ENCODE data around the gene CBX8.

CBX8 gene

GRCh38 chr17:79826841-79827578 lies 30.1 kb upstream of the CBX8 start:
- H3K4me1 ChIP-seq (ENCODE audit: control insufficient read depth, insufficient read depth, low read length): peaks cover 13% of the 10 kb centered on the region
- no peaks in the 10 kb centered on the region for H3K9me3 ChIP-seq (ENCODE audit: control insufficient read depth, insufficient read depth, low read depth, low read length)
- no peaks in the 10 kb centered on the region for H3K36me3 ChIP-seq (ENCODE audit: control insufficient read depth, insufficient read depth, low read length)
- H3K27ac ChIP-seq (ENCODE audit: low read depth, low read length): no peak overlapping the region
- H3K27me3 ChIP-seq (ENCODE audit: control insufficient read depth, insufficient read depth, low read length): peaks cover 94% of the 10 kb centered on the region
- no peak overlapping the region for H3K4me3 ChIP-seq (ENCODE audit: low read depth, low read length)
- H3K9ac ChIP-seq (ENCODE audit: low read length): no peak overlapping the region

GRCh38 chr17:79826204-79826680 lies 29.4 kb upstream of the CBX8 start:
- no peaks in the 10 kb centered on the region for H3K36me3 ChIP-seq (ENCODE audit: control insufficient read depth, insufficient read depth, low read length)
- no peaks in the 10 kb centered on the region for H3K9me3 ChIP-seq (ENCODE audit: control insufficient read depth, insufficient read depth, low read depth, low read length)
- H3K4me1 ChIP-seq (ENCODE audit: control insufficient read depth, insufficient read depth, low read length): peaks cover 9% of the 10 kb centered on the region
- peaks cover 94% of the 10 kb centered on the region for H3K27me3 ChIP-seq (ENCODE audit: control insufficient read depth, insufficient read depth, low read length)
- no peak overlapping the region for H3K9ac ChIP-seq (ENCODE audit: low read length)
- H3K4me3 ChIP-seq (ENCODE audit: low read depth, low read length): no peak overlapping the region
- H3K27ac ChIP-seq (ENCODE audit: low read depth, low read length): no peak overlapping the region

- no peak overlapping the region for H3K4me3 ChIP-seq (ENCODE audit: low read depth, low read length)
Observed at GRCh38 chr17:79825580-79825921, 28.7 kb upstream of the CBX8 start.

GRCh38 chr17:79824893-79825579 lies 28.2 kb upstream of the CBX8 start:
- no peaks in the 10 kb centered on the region for H3K9me3 ChIP-seq (ENCODE audit: control insufficient read depth, insufficient read depth, low read depth, low read length)
- no peaks in the 10 kb centered on the region for H3K4me1 ChIP-seq (ENCODE audit: control insufficient read depth, insufficient read depth, low read length)
- H3K4me3 ChIP-seq (ENCODE audit: low read depth, low read length): no peak overlapping the region
- no peak overlapping the region for H3K9ac ChIP-seq (ENCODE audit: low read length)
- H3K27me3 ChIP-seq (ENCODE audit: control insufficient read depth, insufficient read depth, low read length): peaks cover 94% of the 10 kb centered on the region
- H3K36me3 ChIP-seq (ENCODE audit: control insufficient read depth, insufficient read depth, low read length): no peaks in the 10 kb centered on the region
- H3K27ac ChIP-seq (ENCODE audit: low read depth, low read length): no peak overlapping the region

More at GRCh38 chr17:79825580-79825921, 28.7 kb upstream of the CBX8 start:
- Histone ChIP-seq H3K4me1 (ENCODE audit: control insufficient read depth, insufficient read depth, low read length) (peaks cover 2% of the 10 kb centered on the region; the same call in 1 of the 2 replicates), H3K36me3 (ENCODE audit: control insufficient read depth, insufficient read depth, low read length) (no peaks in the 10 kb centered on the region), H3K27me3 (ENCODE audit: control insufficient read depth, insufficient read depth, low read length) (peaks cover 94% of the 10 kb centered on the region), H3K9me3 (ENCODE audit: control insufficient read depth, insufficient read depth, low read depth, low read length) (no peaks in the 10 kb centered on the region), H3K27ac (ENCODE audit: low read depth, low read length) (no peak overlapping the region), H3K9ac (ENCODE audit: low read length) (no peak overlapping the region)

GRCh38 chr17:79824234-79824633 lies 27.4 kb upstream of the CBX8 start:
- peaks cover 94% of the 10 kb centered on the region for H3K27me3 ChIP-seq (ENCODE audit: control insufficient read depth, insufficient read depth, low read length)
- no peak overlapping the region for H3K4me3 ChIP-seq (ENCODE audit: low read depth, low read length)
- H3K9me3 ChIP-seq (ENCODE audit: control insufficient read depth, insufficient read depth, low read depth, low read length): no peaks in the 10 kb centered on the region
- no peak overlapping the region for H3K9ac ChIP-seq (ENCODE audit: low read length)
- H3K36me3 ChIP-seq (ENCODE audit: control insufficient read depth, insufficient read depth, low read length): no peaks in the 10 kb centered on the region
- H3K4me1 ChIP-seq (ENCODE audit: control insufficient read depth, insufficient read depth, low read length): no peaks in the 10 kb centered on the region
- no peak overlapping the region for H3K27ac ChIP-seq (ENCODE audit: low read depth, low read length)

GRCh38 chr17:79822583-79823124 lies 25.8 kb upstream of the CBX8 start:
- Histone ChIP-seq H3K27me3 (ENCODE audit: control insufficient read depth, insufficient read depth, low read length) (peaks cover 95% of the 10 kb centered on the region), H3K9me3 (ENCODE audit: control insufficient read depth, insufficient read depth, low read depth, low read length) (no peaks in the 10 kb centered on the region), H3K9ac (ENCODE audit: low read length) (no peak overlapping the region), H3K27ac (ENCODE audit: low read depth, low read length) (no peak overlapping the region), H3K36me3 (ENCODE audit: control insufficient read depth, insufficient read depth, low read length) (no peaks in the 10 kb centered on the region), H3K4me3 (ENCODE audit: low read depth, low read length) (no peak overlapping the region), H3K4me1 (ENCODE audit: control insufficient read depth, insufficient read depth, low read length) (no peaks in the 10 kb centered on the region)

GRCh38 chr17:79821331-79822095 lies 24.6 kb upstream of the CBX8 start:
- no peaks in the 10 kb centered on the region for H3K4me1 ChIP-seq (ENCODE audit: control insufficient read depth, insufficient read depth, low read length)

GRCh38 chr17:79820959-79821330 lies 24.1 kb upstream of the CBX8 start:
- no peak overlapping the region for H3K4me3 ChIP-seq (ENCODE audit: low read depth, low read length)
- H3K27ac ChIP-seq (ENCODE audit: low read depth, low read length): no peak overlapping the region
- H3K36me3 ChIP-seq (ENCODE audit: control insufficient read depth, insufficient read depth, low read length): no peaks in the 10 kb centered on the region
- H3K4me1 ChIP-seq (ENCODE audit: control insufficient read depth, insufficient read depth, low read length): no peaks in the 10 kb centered on the region
- peaks cover 95% of the 10 kb centered on the region for H3K27me3 ChIP-seq (ENCODE audit: control insufficient read depth, insufficient read depth, low read length)
- no peaks in the 10 kb centered on the region for H3K9me3 ChIP-seq (ENCODE audit: control insufficient read depth, insufficient read depth, low read depth, low read length)
- no peak overlapping the region for H3K9ac ChIP-seq (ENCODE audit: low read length)

More at GRCh38 chr17:79821331-79822095, 24.6 kb upstream of the CBX8 start:
- Histone ChIP-seq H3K9ac (ENCODE audit: low read length) (no peak overlapping the region), H3K4me3 (ENCODE audit: low read depth, low read length) (no peak overlapping the region), H3K27ac (ENCODE audit: low read depth, low read length) (no peak overlapping the region), H3K9me3 (ENCODE audit: control insufficient read depth, insufficient read depth, low read depth, low read length) (no peaks in the 10 kb centered on the region), H3K27me3 (ENCODE audit: control insufficient read depth, insufficient read depth, low read length) (peaks cover 95% of the 10 kb centered on the region), H3K36me3 (ENCODE audit: control insufficient read depth, insufficient read depth, low read length) (no peaks in the 10 kb centered on the region)

- no peak overlapping the region for H3K4me3 ChIP-seq (ENCODE audit: low read depth, low read length)
- no peaks in the 10 kb centered on the region for H3K9me3 ChIP-seq (ENCODE audit: control insufficient read depth, insufficient read depth, low read depth, low read length)
- no peak overlapping the region for H3K27ac ChIP-seq (ENCODE audit: low read depth, low read length)
- peaks cover 95% of the 10 kb centered on the region for H3K27me3 ChIP-seq (ENCODE audit: control insufficient read depth, insufficient read depth, low read length)
- H3K4me1 ChIP-seq (ENCODE audit: control insufficient read depth, insufficient read depth, low read length): no peaks in the 10 kb centered on the region; the same call in 1 of the 2 replicates
- H3K36me3 ChIP-seq (ENCODE audit: control insufficient read depth, insufficient read depth, low read length): no peaks in the 10 kb centered on the region
- H3K9ac ChIP-seq (ENCODE audit: low read length): no peak overlapping the region
Observed at GRCh38 chr17:79819534-79820276, 22.8 kb upstream of the CBX8 start.

GRCh38 chr17:79819085-79819484 lies 22.2 kb upstream of the CBX8 start:
- H3K27me3 ChIP-seq (ENCODE audit: control insufficient read depth, insufficient read depth, low read length): peaks cover 95% of the 10 kb centered on the region

More at GRCh38 chr17:79819085-79819484, 22.2 kb upstream of the CBX8 start:
- no peak overlapping the region for H3K9ac ChIP-seq (ENCODE audit: low read length)
- H3K4me1 ChIP-seq (ENCODE audit: control insufficient read depth, insufficient read depth, low read length): peaks cover 5% of the 10 kb centered on the region
- no peak overlapping the region for H3K27ac ChIP-seq (ENCODE audit: low read depth, low read length)
- H3K4me3 ChIP-seq (ENCODE audit: low read depth, low read length): no peak overlapping the region
- H3K36me3 ChIP-seq (ENCODE audit: control insufficient read depth, insufficient read depth, low read length): no peaks in the 10 kb centered on the region
- H3K9me3 ChIP-seq (ENCODE audit: control insufficient read depth, insufficient read depth, low read depth, low read length): no peaks in the 10 kb centered on the region
